ENCODE measurements around the gene NAA60.

NAA60 gene

DNA sequence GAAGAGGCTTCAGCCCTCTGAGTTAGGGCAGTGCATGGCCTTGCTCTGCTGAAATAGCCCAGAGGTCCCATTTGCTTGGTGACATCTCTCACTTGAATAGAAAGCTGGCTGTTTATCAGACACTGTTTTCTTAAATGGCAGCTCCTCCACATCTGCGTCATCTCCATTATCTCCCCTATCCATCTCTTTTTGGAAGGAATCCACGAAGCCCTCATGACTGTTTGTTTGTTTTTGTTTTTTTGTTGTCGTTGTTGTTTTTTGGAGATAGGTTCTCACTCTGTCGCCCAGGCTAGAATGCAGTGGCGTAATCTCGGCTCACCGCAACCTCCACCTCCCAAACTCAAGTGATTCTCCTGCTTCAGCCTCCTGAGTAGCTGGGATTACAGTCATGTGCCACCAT, 16.6 kb downstream of the NAA60 start:
- peak overlapping the region; percentile 26 for H3K4me2 ChIP-seq (ENCODE audit: low read length)
- WGBS (ENCODE audit: extremely low coverage, insufficient coverage, low lambda C conversion rate), result no CpG with 5 or more reads among the region's 7 CpGs
- H3K18ac ChIP-seq (ENCODE audit: low read length), result no peak overlapping the region
- H2BK120ac ChIP-seq (ENCODE audit: low read depth, low read length), result no peak overlapping the region
- H3K36me3 ChIP-seq (ENCODE audit: control insufficient read depth, insufficient read depth, low read length), result no peaks in the 10 kb centered on the region
- no peak overlapping the region for H3K23ac ChIP-seq (ENCODE audit: low read length)
- H3K79me2 ChIP-seq (ENCODE audit: control insufficient read depth, insufficient read depth, low read length), result peaks cover 60% of the 10 kb centered on the region
- H3K27ac ChIP-seq (ENCODE audit: low read depth, low read length), result no peak overlapping the region
- H3K79me1 ChIP-seq (ENCODE audit: low read length), result peaks cover 14% of the 10 kb centered on the region
- DNase-seq, result no peak
- peaks cover 12% of the 10 kb centered on the region for H3K4me1 ChIP-seq (ENCODE audit: control insufficient read depth, low read depth, low read length)
- H4K5ac ChIP-seq (ENCODE audit: low read length), result no peak overlapping the region
- no peak overlapping the region for H2AK5ac ChIP-seq (ENCODE audit: low read length)
- H3K56ac ChIP-seq (ENCODE audit: low read length), result no peak overlapping the region
- H3K4ac ChIP-seq (ENCODE audit: low read depth, low read length), result no peak overlapping the region
- H2BK15ac ChIP-seq (replicated peaks; ENCODE audit: low read depth), result no peak overlapping the region
- no peak overlapping the region for H4K8ac ChIP-seq (ENCODE audit: low read depth, low read length)
- no peak overlapping the region for H2BK5ac ChIP-seq (ENCODE audit: low read length)
- no peak overlapping the region for H3K4me3 ChIP-seq (ENCODE audit: low read length)
- H3K9ac ChIP-seq (ENCODE audit: low read length), result no peak overlapping the region
- no peaks in the 10 kb centered on the region for H3K27me3 ChIP-seq (ENCODE audit: insufficient read depth, low read length, poor library complexity)

DNA sequence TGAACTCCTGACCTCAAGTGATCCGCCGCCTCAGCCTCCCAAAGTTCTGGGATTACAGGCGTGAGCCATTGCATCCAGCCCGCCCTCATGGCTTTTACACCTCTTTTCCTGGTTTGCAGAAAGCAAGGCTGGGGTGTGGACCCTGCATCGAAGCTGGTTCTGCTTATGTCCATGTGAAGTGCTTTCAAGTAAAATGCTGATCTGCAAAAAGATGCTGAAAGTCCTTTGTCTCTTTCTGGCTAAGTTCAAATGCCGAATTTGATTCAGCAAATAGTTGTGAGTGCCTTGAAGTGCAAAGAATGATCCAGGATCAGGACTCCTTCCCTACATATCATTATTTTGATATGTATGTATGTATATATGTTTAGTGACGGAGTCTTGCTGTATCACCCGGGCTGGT, 17.1 kb downstream of the NAA60 start:
- Histone ChIP-seq H3K4me2 (ENCODE audit: low read length) (no peak overlapping the region), H3K18ac (ENCODE audit: low read length) (no peak overlapping the region), H3K27me3 (ENCODE audit: insufficient read depth, low read length, poor library complexity) (no peaks in the 10 kb centered on the region), H3K4me3 (ENCODE audit: low read length) (no peak overlapping the region), H3K27ac (ENCODE audit: low read depth, low read length) (no peak overlapping the region), H3K79me2 (ENCODE audit: control insufficient read depth, insufficient read depth, low read length) (peaks cover 65% of the 10 kb centered on the region), H3K36me3 (ENCODE audit: control insufficient read depth, insufficient read depth, low read length) (no peaks in the 10 kb centered on the region), H4K5ac (ENCODE audit: low read length) (no peak overlapping the region), H3K56ac (ENCODE audit: low read length) (no peak overlapping the region), H3K4ac (ENCODE audit: low read depth, low read length) (no peak overlapping the region), H3K4me1 (ENCODE audit: control insufficient read depth, low read depth, low read length) (peaks cover 12% of the 10 kb centered on the region), H2BK5ac (ENCODE audit: low read length) (no peak overlapping the region), H2BK15ac (replicated peaks; ENCODE audit: low read depth) (no peak overlapping the region), H2AK5ac (ENCODE audit: low read length) (no peak overlapping the region), H3K23ac (ENCODE audit: low read length) (no peak overlapping the region), H2BK120ac (ENCODE audit: low read depth, low read length) (no peak overlapping the region), H4K8ac (ENCODE audit: low read depth, low read length) (no peak overlapping the region), H3K9ac (ENCODE audit: low read length) (no peak overlapping the region), H3K79me1 (ENCODE audit: low read length) (peaks cover 18% of the 10 kb centered on the region)
- no CpG with 5 or more reads among the region's 8 CpGs for WGBS (ENCODE audit: extremely low coverage, insufficient coverage, low lambda C conversion rate)
- DNase-seq, result no peak

DNA sequence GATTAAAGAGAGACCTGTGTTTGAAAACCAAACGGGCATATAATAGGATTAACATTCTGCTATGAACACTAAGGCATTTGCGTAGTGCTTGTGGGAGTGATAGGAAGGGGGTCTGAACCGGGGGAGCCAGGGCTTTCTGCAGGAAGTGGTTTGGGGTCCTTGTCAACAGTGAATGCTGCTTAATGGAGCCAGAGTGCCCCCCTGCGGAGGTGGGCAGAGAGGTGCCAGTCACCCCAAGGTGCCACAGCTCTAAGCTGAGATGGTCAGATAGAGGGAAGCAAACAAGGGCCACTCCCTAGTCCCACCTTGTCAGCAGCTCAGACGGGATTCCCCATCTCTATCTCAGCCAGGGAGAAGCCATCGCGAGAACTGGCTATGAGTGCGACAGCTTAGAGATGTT, 17.7 kb downstream of the NAA60 start:
- no peaks in the 10 kb centered on the region for H3K36me3 ChIP-seq (ENCODE audit: control insufficient read depth, insufficient read depth, low read length)
- H2BK120ac ChIP-seq (ENCODE audit: low read depth, low read length), result no peak overlapping the region
- H3K4me1 ChIP-seq (ENCODE audit: control insufficient read depth, low read depth, low read length), result peaks cover 12% of the 10 kb centered on the region
- no peak overlapping the region for H3K56ac ChIP-seq (ENCODE audit: low read length)
- peaks cover 71% of the 10 kb centered on the region for H3K79me2 ChIP-seq (ENCODE audit: control insufficient read depth, insufficient read depth, low read length)
- H2AK5ac ChIP-seq (ENCODE audit: low read length), result no peak overlapping the region
- no peak overlapping the region for H3K18ac ChIP-seq (ENCODE audit: low read length)
- no peak overlapping the region for H4K8ac ChIP-seq (ENCODE audit: low read depth, low read length)
- no peak overlapping the region for H3K4me2 ChIP-seq (ENCODE audit: low read length)
- no peak overlapping the region for H3K4ac ChIP-seq (ENCODE audit: low read depth, low read length)
- no peak overlapping the region for H2BK15ac ChIP-seq (replicated peaks; ENCODE audit: low read depth)
- peaks cover 23% of the 10 kb centered on the region for H3K79me1 ChIP-seq (ENCODE audit: low read length)
- DNase-seq, result peak; percentile 82
- no peak overlapping the region for H3K4me3 ChIP-seq (ENCODE audit: low read length)
- no CpG with 5 or more reads among the region's 8 CpGs for WGBS (ENCODE audit: extremely low coverage, insufficient coverage, low lambda C conversion rate)
- no peaks in the 10 kb centered on the region for H3K27me3 ChIP-seq (ENCODE audit: insufficient read depth, low read length, poor library complexity)
- H4K5ac ChIP-seq (ENCODE audit: low read length), result no peak overlapping the region
- no peak overlapping the region for H3K9ac ChIP-seq (ENCODE audit: low read length)
- no peak overlapping the region for H3K23ac ChIP-seq (ENCODE audit: low read length)
- H2BK5ac ChIP-seq (ENCODE audit: low read length), result no peak overlapping the region
- H3K27ac ChIP-seq (ENCODE audit: low read depth, low read length), result no peak overlapping the region

DNA sequence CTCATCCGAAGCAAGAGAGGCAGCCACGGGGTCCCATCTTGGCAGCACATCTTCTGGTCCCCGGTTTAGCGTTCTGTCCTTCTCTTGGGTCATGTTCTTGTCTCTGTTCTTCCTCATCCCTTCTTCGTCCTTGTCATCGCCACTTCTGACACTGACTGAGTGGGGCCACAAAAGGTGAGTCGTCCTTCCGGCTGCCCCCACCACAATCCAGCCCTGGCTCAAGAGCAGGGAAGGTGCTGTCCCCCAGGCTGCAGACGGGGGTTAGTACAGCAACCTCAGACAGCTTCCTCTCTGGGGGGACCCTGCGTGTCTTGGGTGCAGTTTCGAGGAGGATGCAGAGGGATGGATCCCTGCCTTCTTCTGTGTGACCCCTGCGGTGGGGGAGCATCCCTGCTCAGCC, 21.8 kb downstream of the NAA60 start:
- Histone ChIP-seq H2AK5ac (ENCODE audit: low read length) (no peak overlapping the region), H3K27ac (ENCODE audit: low read depth, low read length) (no peak overlapping the region), H3K56ac (ENCODE audit: low read length) (no peak overlapping the region), H3K4me2 (ENCODE audit: low read length) (no peak overlapping the region), H3K79me2 (ENCODE audit: control insufficient read depth, insufficient read depth, low read length) (peaks cover 87% of the 10 kb centered on the region), H3K23ac (ENCODE audit: low read length) (no peak overlapping the region), H3K9ac (ENCODE audit: low read length) (no peak overlapping the region), H2BK120ac (ENCODE audit: low read depth, low read length) (no peak overlapping the region), H3K79me1 (ENCODE audit: low read length) (peaks cover 34% of the 10 kb centered on the region), H3K4me3 (ENCODE audit: low read length) (no peak overlapping the region), H4K8ac (ENCODE audit: low read depth, low read length) (no peak overlapping the region), H3K36me3 (ENCODE audit: control insufficient read depth, insufficient read depth, low read length) (no peaks in the 10 kb centered on the region), H3K4me1 (ENCODE audit: control insufficient read depth, low read depth, low read length) (peaks cover 5% of the 10 kb centered on the region), H2BK5ac (ENCODE audit: low read length) (no peak overlapping the region), H3K27me3 (ENCODE audit: insufficient read depth, low read length, poor library complexity) (no peaks in the 10 kb centered on the region), H3K18ac (ENCODE audit: low read length) (no peak overlapping the region), H4K5ac (ENCODE audit: low read length) (no peak overlapping the region), H2BK15ac (replicated peaks; ENCODE audit: low read depth) (no peak overlapping the region), H3K4ac (ENCODE audit: low read depth, low read length) (no peak overlapping the region)
- DNase-seq, result no peak
- WGBS (ENCODE audit: extremely low coverage, insufficient coverage, low lambda C conversion rate), result no CpG with 5 or more reads among the region's 12 CpGs

DNA sequence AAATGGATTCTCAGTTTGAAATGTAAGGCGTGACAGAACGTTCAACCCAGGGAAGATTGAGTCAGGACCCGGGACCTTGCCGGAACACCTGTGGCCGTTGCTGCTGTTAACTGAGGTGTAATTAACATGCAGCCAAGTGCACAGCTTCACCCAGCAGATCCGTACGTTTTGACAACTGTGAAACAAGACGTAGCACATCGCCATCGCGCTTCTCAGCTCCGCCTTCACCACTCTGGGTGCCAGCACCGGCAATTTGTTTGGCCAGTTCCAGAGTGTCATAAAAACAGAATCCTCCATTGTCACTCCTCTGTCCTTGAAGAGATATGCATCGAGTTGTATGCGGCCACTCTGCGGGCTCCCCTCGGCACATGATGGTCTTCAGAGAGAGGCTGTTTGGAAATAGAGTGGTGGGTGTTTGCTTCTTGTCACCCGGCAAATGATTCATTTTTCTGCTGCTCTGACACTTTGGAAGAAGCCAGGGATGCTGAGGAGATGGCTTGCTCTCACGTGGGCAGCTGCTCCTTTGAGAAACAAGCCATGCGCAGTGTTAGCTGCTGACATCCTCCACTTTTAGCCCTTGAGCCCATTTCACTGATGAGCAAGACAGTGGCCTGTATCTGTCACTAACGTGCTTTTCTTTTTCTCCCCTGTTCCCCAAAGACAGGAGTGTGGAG, 22.6 kb downstream of the NAA60 start:
- H3K4me2 ChIP-seq (ENCODE audit: low read length), result no peak overlapping the region
- no peak overlapping the region for H3K4ac ChIP-seq (ENCODE audit: low read depth, low read length)
- H3K36me3 ChIP-seq (ENCODE audit: control insufficient read depth, insufficient read depth, low read length), result no peaks in the 10 kb centered on the region
- H2AK5ac ChIP-seq (ENCODE audit: low read length), result no peak overlapping the region
- no peak overlapping the region for H2BK5ac ChIP-seq (ENCODE audit: low read length)
- no CpG with 5 or more reads among the region's 21 CpGs for WGBS (ENCODE audit: extremely low coverage, insufficient coverage, low lambda C conversion rate)
- no peak overlapping the region for H2BK15ac ChIP-seq (replicated peaks; ENCODE audit: low read depth)
- no peak overlapping the region for H3K23ac ChIP-seq (ENCODE audit: low read length)
- H4K8ac ChIP-seq (ENCODE audit: low read depth, low read length), result no peak overlapping the region
- peaks cover 5% of the 10 kb centered on the region for H3K4me1 ChIP-seq (ENCODE audit: control insufficient read depth, low read depth, low read length)
- no peak overlapping the region for H3K56ac ChIP-seq (ENCODE audit: low read length)
- no peak overlapping the region for H4K5ac ChIP-seq (ENCODE audit: low read length)
- no peak overlapping the region for H3K27ac ChIP-seq (ENCODE audit: low read depth, low read length)
- H3K79me2 ChIP-seq (ENCODE audit: control insufficient read depth, insufficient read depth, low read length), result peaks cover 87% of the 10 kb centered on the region
- H3K9ac ChIP-seq (ENCODE audit: low read length), result no peak overlapping the region
- H3K27me3 ChIP-seq (ENCODE audit: insufficient read depth, low read length, poor library complexity), result no peaks in the 10 kb centered on the region
- DNase-seq, result no peak
- H3K18ac ChIP-seq (ENCODE audit: low read length), result no peak overlapping the region
- H2BK120ac ChIP-seq (ENCODE audit: low read depth, low read length), result no peak overlapping the region
- no peak overlapping the region for H3K4me3 ChIP-seq (ENCODE audit: low read length)
- peaks cover 38% of the 10 kb centered on the region for H3K79me1 ChIP-seq (ENCODE audit: low read length)

DNA sequence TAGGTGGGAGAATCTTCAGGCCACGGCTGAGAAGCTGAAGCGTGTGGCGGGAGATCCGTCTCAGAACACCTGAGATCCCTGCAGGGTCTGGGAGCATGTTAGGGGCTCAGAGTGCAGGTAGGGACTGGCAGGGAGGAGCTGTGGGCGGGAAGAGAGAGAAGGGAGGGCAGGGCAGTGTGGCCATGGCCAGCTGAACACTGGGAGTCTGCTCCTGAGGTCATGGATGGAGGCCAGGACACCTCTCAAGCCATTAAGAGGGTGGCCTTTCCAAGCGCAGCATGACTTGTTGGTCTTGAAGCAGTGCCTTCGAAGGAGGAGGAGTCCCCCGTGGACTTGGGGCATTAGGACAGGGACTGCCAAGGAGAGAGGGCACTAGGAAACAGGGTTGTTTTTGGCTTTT, 23.7 kb downstream of the NAA60 start:
- no peak overlapping the region for H2BK15ac ChIP-seq (replicated peaks; ENCODE audit: low read depth)
- H4K5ac ChIP-seq (ENCODE audit: low read length), result no peak overlapping the region
- H3K79me2 ChIP-seq (ENCODE audit: control insufficient read depth, insufficient read depth, low read length), result peaks cover 85% of the 10 kb centered on the region
- H3K4ac ChIP-seq (ENCODE audit: low read depth, low read length), result no peak overlapping the region
- no peak overlapping the region for H3K4me2 ChIP-seq (ENCODE audit: low read length)
- WGBS (ENCODE audit: extremely low coverage, insufficient coverage, low lambda C conversion rate), result no CpG with 5 or more reads among the region's 8 CpGs
- H3K9ac ChIP-seq (ENCODE audit: low read length), result no peak overlapping the region
- H4K8ac ChIP-seq (ENCODE audit: low read depth, low read length), result no peak overlapping the region
- H2AK5ac ChIP-seq (ENCODE audit: low read length), result no peak overlapping the region
- peaks cover 40% of the 10 kb centered on the region for H3K79me1 ChIP-seq (ENCODE audit: low read length)
- peaks cover 3% of the 10 kb centered on the region for H3K4me1 ChIP-seq (ENCODE audit: control insufficient read depth, low read depth, low read length)
- no peak for DNase-seq
- no peaks in the 10 kb centered on the region for H3K36me3 ChIP-seq (ENCODE audit: control insufficient read depth, insufficient read depth, low read length)
- no peaks in the 10 kb centered on the region for H3K27me3 ChIP-seq (ENCODE audit: insufficient read depth, low read length, poor library complexity)
- H2BK120ac ChIP-seq (ENCODE audit: low read depth, low read length), result no peak overlapping the region
- H3K56ac ChIP-seq (ENCODE audit: low read length), result no peak overlapping the region
- no peak overlapping the region for H3K23ac ChIP-seq (ENCODE audit: low read length)
- no peak overlapping the region for H2BK5ac ChIP-seq (ENCODE audit: low read length)
- no peak overlapping the region for H3K4me3 ChIP-seq (ENCODE audit: low read length)
- no peak overlapping the region for H3K18ac ChIP-seq (ENCODE audit: low read length)
- no peak overlapping the region for H3K27ac ChIP-seq (ENCODE audit: low read depth, low read length)
